CD4-positive, alpha-beta T cell treated with Interleukin-17A for 1 hour (primary cell): ENCODE measurements around the gene OR7A5.
"Not testable (repeated sequence)": the region's sequence is repeated elsewhere in the genome, so short reads cannot be mapped to it uniquely, and the experiment has no call there.

Experiments
- DNase-seq: peaks from one replicate; pipeline ENCODE4 v3.0.0-alpha.2; 2020

Gene OR7A5

DNA sequence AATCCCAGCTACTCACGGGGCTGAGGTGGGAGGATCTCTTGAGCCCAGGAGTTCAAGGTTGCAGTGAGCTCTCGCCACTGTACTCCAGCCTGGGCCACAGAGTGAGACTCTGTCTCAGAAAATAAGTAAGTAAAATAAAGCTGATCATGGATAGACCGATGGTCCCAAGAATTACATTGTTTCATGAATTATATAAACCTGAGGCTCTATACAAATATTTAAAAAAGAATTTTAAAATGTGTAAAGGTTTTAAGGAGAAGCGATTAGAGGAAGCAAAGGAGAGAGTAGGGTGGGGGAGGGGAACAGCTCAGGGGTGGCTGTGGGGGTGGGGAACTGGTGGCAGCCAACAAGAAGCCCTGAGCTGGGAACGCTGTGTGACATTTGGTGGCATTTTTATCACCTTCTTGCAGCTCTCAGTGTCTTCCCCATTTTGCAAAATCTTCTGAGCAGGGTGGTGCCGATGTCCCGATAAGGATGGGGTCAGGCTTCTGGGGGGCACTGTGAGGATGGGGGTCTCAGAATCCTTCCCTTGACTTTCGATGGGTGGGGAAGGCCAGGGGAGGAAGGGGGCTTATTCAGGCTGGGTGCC lies 51.5 kb downstream of the OR7A5 start:
- DNase-seq = not testable (repeated sequence)

DNA sequence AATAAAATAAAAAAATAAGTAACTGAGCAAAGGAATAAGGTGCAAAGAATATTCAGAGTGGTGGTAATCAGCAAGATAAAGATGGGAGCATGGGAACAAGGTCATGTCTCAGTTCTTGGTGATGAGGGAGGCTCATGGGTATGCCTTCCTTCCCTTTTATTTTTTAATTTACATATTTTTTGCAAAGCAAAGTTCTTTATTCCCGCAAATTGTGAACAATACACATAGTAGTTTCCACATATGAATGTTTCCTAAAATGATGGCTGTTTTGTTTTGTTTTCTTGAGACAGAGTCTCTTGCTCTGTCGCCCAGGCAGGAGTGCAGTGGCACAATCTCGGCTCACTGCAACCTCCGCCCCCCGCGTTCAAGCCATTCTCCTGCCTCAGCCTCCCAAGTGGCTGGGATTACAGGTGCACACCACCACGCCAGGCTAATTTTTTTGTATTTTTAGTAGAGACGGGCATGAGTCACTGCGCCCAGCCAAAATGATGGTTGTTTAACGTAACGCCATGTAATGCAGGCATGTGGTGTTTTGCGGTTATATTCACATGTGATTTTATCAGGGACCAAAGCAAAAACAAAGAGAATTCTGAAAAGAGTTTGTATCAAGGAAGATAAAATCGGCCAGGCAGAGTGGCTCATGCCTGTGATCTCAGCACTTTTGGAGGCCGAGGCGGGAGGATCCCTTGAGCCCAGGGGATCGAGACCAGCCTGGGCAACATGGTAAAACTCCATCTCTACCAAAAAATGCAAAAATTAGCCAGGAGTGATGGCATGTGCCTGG lies 52.2 kb downstream of the OR7A5 start:
- DNase-seq = no peak

DNA sequence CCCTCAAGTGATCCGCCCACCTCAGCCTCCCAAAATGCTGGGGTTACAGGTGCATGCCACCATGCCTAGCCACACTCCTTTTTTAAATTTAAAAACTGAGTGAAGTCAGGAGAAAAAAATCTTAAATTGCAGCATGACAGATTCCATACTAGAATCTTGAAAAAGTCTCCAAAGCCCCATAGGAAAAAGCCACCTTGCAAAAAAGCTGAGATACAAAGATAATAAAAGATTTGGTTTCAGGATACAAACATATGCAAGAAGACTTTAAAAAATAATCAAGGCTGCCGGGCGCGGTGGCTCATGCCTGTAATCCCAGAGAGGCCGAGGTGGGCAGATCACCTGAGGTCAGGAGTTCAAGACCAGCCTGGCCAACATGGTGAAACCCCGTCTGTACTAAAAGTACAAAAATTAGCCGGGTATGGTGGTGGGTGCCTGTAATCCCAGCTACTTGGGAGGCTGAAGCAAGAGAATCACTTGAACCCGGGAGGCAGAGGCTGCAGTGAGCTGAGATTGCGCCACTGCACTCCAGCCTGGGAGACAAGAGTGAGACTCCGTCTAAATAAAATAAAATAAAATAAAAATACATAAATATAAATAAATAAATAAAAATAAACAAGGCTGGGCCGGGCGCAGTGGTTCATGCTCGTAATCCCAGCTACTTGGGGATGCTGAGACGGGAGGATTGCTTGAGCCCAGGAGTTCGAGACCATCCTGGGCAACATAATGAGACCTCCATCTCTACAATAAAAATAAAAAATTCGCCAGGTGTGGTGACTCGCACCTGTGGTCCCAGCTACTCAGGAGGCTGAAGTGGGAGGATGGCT lies 53.1 kb downstream of the OR7A5 start:
- not testable (repeated sequence) for DNase-seq

DNA sequence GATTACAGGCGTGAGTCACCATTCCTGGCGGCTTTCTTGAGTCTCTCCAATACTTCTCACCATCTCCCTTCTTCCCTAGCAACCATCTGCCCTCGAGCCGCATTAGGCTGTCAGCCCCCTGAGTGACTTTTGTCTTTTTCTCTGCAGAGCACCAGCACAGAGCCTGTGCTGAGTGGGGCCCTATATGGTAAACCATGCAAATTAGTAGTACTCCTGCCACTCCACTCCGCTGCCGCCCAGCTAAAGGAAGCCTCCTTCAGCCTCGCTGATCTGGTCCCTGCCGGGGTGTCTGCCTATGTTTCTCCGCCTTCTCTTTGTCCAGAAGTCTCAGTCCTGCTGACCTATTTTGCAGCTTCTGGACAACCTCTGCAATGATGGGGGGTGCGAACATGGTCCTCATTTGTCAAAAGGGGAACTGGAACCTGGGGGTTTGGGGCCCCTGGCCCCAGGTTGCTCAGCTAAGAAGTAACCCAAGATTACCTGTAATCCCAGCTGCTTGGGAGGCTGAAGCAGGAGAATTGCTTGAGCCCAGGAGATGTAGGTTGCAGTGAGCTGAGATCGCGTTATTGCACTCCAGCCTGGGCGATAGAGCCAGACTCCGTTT lies 54.3 kb downstream of the OR7A5 start:
- not testable (repeated sequence) for DNase-seq

DNA sequence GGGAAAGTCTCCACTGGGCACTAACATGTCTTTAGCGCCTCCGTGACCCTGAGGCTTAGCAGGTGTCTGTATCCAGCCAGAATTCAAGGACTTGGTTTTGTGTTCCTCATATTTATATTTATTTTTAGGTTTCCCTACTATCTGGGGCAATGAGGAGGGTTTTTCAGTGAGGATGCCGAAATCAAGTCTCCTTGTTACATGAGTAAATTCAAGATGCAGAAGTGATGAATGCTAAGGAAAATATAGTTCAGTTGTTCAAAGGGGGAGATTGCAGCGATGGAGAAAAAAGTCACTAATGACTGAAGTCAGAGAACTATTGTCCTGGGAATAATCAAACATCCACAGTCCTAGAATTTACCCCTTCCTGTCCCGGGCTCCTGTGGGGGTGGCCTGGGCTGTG lies 55.8 kb downstream of the OR7A5 start:
- no peak for DNase-seq

DNA sequence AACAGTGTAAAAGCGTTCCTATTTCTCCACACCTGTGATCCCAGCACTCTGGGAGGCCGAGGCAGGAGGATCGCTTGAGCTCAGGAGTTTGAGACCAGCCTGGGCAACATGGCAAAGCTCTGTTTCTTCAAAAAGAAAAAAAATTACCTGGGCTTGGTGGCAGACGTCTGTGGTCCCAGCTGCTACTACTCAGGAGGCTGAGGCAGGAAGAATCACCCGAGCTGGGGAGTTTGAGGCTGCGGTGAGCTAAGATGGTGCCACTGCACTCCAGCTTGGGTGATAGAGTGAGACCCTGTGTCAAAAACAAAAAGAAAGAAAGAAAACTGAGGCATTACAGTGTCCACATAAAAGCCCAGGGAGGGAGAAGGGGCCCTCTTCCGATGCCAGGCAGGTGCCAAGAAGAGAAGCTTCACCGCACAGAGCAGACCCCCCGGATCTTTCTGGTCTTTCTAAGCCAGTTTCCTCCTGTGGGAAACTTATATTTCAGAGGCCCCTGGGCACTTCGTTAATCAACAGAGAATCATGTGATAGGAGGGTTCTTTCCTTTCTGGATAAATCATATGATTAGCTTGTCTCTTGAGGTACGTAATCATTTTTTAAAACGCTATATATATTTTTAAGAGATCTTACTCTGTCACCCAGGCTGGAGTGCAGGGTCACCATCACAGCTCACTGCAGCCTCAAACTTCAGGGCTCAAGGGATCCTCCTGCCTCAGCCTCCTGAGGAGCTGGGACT lies 56.7 kb downstream of the OR7A5 start, which contains the start of gene ADGRE2:
Gene ADGRE2, minus strand, starts transcription at position 451 of the 736 bp plus-strand sequence. CDS start 1,804 bp downstream, outside the sequence.
- DNase-seq = not testable (repeated sequence)

DNA sequence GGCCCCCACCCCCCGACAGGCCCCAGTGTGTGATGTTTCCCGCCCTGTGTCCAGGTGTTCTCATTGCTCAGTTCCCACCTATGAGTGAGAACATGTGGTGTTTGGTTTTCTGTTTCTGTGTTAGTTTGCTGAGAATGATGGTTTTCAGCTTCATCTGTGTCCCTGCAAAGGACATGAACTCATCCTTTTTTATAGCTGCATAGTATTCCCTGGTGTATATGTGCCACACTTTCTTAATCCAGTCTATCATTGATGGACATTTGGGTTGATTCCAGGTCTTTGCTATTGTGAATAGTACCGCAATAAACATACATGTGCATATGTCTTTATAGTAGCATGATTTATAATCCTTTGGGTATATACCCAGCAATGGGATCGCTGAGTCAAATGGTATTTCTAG lies 57.3 kb downstream of the OR7A5 start:
- not testable (repeated sequence) for DNase-seq
